Astrocyte (in vitro differentiated cells and primary cell): ENCODE results near the gene NAB1.

Experiments used
- CTCF ChIP-seq: IDR thresholded peaks from 2 replicates; pipeline ENCODE4 v1.5.1; 2011; ENCODE audit warnings: low read depth, mild to moderate bottlenecking, inconsistent platforms, low read length, moderate library complexity; ENCODE audit not compliant: insufficient read depth
- EZH2 ChIP-seq: IDR thresholded peaks from 2 replicates; pipeline ENCODE4 v1.6.1; 2012; ENCODE audit warnings: mild to moderate bottlenecking, low read length, inconsistent platforms; ENCODE audit not compliant: insufficient read depth

- TF ChIP-seq CTCF (no peak), EZH2 (no peak)
These were observed 2.5 kb downstream of the NAB1 start for GRCh38 chr2:190651413-190651812.
